ENCODE results near the gene RNF10.

The RNF10 gene

DNA sequence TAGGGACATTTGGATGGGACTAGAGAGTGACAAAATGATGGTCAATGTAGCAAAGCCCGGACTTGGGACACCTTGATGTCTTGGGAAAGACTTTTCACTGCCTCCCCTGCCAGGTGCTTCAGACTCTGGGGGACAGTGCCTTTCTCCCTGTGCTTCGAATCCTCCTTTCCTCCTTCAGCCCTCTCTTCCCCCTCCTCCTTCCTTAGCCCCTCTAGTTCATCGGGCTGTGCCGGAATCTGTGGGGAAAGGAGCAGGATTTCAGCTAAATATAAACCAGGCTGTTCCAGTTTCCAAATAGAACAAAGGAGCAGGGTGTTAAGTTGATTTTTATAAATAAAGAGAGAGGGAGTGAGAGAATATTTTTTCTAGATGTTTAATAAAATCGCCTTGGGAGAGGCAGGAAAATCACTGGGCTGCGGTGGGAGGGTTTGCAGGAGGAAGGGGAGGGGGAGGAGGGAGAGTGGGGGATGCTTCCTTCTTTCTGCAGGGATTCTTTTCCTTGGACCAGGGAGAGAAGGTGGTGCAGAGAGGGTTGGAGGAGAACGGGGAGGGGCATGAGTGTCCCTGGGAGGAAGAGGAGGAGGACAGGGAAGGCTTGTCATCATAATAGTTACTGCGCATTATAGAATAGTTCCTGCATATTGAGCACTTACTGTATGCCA is 84.9 kb downstream of the RNF10 start:
- DNase-seq: no peak

DNA sequence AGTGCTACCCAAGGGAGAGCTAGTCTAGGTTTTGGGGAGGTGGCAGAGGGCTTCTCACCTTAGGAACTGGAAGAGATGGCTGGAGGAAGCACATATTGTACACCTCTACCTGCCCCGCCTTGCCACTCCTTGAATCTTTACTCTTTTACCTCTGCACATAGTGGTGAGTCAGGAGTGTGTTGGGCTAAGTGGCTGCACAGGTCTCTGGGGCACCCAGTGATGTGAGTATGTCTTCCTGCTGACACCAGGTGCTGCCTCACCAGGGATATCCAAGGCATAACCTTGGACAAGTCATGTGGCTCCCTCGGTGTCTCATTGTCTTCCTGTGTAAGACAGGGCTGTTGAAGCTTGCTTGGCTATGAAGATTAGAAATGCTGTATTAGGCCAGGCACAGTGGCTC is 86.5 kb downstream of the RNF10 start:
- no peak for DNase-seq

DNA sequence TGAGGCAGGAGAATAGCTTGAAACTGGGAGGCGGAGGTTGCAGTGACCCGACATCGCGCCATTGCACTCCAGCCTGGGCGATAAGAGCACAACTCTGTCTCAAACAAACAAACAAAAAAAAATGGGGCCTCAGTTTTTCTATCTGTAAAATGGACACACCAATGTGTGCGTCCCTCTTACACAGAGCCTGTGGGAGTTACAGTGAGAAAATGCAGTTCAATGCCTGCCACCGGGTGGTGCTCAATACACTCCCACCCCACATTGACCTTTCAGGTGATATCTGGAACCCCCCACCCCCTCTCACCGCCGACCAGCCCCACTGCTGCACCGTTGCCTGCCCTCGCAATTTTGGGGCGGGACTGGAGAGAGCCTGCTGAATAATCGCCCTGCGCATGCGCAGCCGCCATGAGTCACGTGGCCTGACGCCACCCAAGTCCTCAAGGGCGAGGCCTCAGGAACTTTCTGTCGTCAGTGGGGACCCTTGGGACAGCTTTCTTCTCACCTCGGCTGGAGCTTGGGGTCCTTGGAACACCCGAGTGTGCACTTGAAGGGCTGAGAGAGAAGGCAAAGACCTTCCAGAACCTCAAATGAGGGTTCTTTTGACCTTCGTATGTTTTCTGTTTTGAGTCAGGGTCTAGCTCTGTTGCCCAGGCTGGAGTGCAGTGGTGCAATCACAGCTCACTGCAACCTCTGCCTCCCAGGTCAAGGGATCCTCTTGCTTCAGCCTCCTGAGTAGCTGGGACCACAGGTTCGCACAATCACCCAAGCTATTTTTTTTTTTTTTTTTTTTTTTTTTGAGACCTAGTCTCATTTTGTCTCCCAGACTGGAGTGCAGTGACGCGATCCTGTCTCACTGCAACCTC is 91.6 kb downstream of the RNF10 start:
- DNase-seq: peak in 1 of 2 experiments; percentile 14
